NCI-H345 (cell line): ENCODE data around the gene GDF10.
A peak's percentile ranks its signal among the peaks of the same experiment; 100 is the strongest.

ENCODE experiments used
- DNase-seq: peaks from one replicate; lab custom pipeline; 2025; lab: John Stamatoyannopoulos, UW

The GDF10 gene

DNA sequence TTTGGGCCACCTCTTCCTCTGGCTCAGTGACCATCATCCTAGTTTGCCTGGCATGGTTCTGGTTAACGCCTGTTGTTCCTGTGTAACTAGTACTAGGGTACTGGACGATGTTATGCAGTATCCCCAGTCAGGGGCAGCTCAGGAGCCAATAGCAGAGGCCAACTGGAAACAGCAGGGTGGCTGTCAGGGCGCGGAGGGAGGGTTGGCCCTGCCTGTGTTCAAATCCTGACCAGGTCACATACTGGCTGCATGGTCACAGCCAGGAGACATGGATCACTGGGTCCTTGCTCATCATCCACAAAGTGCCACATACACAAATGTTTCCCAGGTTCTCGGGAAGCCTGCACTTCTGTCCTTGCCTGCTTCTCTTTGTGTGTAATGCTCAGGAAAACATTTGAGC, 35.9 kb downstream of the GDF10 start:
- no peak for DNase-seq

DNA sequence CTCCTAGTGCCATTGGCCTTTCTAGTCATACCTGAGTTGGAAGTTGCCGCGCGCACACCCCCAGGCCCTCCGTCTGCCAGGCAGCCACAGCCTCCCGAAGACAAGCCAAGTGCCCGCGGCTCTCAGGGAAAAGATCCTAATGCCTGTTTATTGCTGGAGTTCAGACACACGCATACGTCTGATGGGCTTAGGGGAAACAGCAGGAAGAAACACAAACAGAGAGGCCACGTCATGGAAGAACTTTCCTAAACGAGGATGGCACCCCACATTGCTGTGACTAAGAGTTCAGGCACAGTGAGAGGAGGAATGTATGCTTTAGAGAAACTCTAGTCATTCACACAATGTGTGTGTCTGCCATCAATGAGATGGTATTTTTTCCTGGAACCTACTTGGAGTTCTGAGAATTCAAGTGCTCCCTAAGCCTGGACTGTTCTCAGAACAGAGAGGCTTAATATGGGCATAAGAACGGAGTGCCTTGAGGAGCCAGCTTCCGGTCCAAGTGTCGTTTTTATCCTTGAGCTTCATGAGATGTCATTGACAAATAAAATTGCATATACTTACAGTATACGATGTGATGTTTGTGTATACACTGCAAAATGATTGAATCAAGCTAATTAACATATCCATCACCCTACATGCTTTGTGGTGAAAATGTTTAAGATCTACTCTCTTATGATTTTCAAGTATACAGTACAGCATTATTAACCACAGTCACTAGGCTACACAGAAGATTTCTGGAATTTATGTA, 36.6 kb downstream of the GDF10 start:
- DNase-seq, result no peak

DNA sequence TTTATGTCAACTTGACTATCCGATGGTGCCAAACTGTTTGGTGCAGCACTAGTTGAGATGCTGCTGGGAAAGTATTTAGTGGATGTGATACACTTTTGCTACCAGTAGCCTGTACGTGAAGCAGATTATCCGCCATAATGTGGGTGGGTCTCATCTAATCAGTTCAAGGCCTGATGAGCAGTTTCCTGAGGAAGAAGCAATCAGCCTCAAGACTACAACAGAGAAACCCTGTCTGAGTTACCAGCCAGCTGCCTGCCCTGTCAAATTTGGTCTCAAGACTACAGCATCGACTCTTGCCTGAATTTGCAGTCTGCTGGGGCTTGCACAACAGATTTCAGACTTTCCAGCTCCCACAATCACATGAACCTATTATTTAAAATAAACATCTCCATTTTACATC, 37.3 kb downstream of the GDF10 start:
- no peak for DNase-seq

DNA sequence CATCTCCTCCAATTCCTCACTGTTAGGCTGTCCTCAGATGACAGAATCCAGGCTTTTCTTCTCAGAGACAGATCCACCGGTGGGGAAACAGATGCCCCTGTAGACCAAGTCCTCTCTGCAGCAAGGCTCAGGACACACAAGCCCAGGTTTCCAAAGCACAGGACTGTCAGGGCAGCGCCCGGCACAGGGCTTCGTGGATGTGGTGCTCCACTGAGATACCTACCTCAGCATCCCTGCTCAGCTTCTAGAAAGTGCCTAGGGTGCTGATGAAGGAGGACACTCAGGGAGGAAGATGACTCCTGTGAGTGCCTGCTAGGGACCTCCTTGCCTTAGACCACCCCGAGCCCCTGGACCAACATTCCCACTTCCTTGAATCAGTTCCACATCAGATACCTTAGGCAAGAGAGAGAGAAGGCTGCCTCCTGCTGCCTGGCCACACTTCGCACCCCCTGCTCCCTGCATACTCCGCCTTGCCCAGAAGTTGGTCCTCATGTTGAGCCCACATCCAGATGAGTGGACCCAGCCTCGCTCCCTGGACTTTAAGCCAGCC, 39.3 kb downstream of the GDF10 start:
- no peak for DNase-seq

GRCh38 chr10:47339759-47340607, 40.0 kb downstream of the GDF10 start:
- no peak for DNase-seq

DNA sequence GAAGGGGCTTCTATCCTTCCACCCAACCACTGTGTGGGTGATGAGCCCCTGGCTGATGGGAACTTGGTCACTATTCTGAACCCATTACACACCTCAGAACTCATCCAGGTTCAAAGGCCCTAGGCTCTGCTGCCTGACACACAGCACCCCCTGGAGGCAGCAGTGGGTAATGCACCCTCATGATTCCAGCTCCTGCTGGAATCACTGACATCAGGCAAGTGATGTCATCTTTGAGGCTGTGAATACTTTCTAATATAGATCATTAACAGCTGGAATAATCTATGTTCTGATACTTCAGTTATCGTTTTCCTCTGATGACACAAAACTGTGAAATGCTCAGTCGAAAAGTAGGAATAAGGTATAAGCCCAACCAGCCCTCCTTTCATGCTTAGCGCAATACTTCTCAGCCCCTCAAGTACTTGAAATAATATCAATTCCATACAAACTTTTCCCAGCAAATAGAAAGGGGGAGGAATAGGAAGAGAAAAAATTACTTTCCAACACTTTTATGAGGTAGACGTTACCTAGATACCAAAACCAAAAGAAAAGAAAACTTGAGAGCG, 40.7 kb downstream of the GDF10 start:
- DNase-seq, result peak; percentile 12

DNA sequence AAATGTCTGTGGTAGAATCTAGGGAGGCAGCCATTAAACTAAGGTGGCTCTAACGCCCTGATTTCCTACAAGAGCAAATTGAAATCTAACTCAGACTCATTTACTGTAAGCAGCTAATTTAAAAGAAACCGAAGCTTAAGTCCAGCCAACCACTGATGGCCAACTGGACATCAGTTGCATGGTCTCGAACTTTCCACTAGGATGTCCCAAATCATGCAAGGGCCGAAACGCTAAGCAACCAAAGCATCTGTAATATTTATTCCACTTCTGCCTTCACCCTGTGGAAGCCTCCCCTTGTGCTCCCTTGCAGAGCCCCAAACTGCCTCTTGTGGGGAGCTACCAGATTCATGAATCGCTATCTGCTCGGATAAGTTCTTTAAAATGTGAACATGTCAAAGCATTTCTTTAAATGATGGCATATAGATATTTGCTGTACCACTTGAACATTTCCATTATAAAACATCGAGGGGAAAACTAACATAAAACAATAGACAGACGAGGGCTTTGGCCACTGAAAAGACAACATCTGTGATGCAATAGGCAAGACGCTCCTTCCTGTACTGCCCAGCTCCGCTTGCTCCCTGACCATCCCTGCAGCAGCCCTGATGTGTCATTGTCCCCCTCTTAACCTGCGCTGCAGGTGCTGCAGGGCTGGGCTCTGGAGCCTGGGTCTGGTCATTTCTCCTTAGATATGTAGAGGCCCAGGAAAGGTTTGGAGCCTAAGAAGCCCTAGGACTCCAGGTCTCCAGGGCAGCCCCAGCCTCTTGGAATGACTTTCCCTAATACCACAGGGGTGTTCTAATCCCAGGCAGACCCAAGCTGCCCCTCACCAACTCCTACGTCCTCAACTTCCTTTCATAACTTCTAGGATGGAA, 45.2 kb downstream of the GDF10 start:
- no peak for DNase-seq

DNA sequence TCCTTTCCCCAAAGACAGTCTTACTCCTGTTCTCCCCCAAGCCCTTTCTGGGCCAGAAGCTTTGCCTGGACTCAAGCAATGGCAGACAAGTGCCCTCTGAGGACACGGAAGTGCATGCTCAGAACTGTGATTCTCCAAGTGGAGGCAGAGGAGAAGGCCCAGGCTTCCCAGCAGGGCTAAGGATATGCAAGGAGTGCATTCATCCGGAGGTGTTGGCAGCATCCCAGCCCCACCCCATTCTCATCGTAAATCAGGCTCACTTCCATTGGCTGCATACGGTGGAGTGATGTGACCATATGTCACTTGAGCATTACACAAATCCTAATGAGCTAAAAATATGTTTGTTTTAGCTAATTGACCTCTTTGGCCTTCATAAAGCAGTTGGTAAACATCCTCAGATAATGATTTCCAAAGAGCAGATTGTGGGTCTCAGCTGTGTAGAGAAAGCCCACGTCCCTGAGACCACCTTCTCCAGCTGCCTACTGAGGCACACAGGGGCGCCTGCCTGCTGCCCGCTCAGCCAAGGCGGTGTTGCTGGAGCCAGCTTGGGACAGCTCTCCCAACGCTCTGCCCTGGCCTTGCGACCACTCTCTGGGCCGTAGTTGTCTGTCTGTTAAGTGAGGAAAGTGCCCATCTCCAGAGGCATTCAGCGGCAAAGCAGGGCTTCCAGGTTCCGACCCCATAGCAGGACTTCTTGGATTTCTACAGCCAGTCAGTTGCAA, 46.7 kb downstream of the GDF10 start:
- DNase-seq, result no peak

DNA sequence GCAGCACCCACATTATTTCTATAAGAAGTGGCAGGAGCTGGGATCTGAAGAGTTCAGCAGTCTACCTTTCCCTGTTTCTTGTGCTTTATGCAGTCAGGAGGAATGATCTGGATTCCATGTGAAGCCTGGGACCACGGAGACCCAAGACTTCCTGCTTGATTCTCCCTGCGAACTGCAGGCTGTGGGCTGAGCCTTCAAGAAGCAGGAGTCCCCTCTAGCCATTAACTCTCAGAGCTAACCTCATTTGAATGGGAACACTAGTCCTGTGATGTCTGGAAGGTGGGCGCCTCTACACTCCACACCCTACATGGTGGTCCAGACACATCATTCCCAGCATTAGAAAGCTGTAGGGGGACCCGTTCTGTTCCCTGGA, 47.3 kb downstream of the GDF10 start:
- DNase-seq, result no peak

DNA sequence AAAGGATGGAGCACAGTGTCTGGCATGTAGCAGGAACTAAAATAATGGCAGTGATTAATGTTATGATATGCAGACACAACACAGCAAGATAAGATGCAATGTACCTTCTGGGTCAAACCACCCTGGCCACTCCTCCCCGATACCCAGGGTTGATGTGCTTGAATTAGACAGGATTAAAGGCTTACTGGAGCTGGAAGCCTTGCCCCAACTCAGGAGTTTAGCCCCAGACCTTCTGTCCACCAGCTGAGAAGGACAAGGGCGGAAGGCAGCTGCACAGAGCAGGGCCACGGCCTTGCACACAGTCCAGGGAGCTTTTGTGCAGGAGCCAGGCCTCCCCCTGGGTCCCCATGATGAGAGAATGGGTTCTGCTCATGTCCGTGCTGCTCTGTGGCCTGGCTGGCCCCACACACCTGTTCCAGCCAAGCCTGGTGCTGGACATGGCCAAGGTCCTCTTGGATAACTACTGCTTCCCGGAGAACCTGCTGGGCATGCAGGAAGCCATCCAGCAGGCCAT, 48.2 kb downstream of the GDF10 start, which contains the start of gene RBP3:
Gene RBP3 (plus strand): TSS at position 226 of the 514 bp plus-strand sequence. CDS start 122 bp downstream, at position 348.
- no peak for DNase-seq

GRCh38 chr10:47348661-47349470, 48.9 kb downstream of the GDF10 start:
- DNase-seq, result no peak

DNA sequence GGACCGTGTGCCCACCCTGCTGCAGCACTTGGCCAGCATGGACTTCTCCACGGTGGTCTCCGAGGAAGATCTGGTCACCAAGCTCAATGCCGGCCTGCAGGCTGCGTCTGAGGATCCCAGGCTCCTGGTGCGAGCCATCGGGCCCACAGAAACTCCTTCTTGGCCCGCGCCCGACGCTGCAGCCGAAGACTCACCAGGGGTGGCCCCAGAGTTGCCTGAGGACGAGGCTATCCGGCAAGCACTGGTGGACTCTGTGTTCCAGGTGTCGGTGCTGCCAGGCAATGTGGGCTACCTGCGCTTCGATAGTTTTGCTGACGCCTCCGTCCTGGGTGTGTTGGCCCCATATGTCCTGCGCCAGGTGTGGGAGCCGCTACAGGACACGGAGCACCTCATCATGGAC, 49.5 kb downstream of the GDF10 start:
- DNase-seq, result no peak

DNA sequence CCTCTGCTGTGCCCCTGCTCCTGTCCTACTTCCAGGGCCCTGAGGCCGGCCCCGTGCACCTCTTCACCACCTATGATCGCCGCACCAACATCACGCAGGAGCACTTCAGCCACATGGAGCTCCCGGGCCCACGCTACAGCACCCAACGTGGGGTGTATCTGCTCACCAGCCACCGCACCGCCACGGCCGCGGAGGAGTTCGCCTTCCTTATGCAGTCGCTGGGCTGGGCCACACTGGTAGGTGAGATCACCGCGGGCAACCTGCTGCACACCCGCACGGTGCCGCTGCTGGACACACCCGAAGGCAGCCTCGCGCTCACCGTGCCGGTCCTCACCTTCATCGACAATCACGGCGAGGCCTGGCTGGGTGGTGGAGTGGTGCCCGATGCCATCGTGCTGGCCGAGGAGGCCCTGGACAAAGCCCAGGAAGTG, 50.0 kb downstream of the GDF10 start:
- DNase-seq, result no peak

DNA sequence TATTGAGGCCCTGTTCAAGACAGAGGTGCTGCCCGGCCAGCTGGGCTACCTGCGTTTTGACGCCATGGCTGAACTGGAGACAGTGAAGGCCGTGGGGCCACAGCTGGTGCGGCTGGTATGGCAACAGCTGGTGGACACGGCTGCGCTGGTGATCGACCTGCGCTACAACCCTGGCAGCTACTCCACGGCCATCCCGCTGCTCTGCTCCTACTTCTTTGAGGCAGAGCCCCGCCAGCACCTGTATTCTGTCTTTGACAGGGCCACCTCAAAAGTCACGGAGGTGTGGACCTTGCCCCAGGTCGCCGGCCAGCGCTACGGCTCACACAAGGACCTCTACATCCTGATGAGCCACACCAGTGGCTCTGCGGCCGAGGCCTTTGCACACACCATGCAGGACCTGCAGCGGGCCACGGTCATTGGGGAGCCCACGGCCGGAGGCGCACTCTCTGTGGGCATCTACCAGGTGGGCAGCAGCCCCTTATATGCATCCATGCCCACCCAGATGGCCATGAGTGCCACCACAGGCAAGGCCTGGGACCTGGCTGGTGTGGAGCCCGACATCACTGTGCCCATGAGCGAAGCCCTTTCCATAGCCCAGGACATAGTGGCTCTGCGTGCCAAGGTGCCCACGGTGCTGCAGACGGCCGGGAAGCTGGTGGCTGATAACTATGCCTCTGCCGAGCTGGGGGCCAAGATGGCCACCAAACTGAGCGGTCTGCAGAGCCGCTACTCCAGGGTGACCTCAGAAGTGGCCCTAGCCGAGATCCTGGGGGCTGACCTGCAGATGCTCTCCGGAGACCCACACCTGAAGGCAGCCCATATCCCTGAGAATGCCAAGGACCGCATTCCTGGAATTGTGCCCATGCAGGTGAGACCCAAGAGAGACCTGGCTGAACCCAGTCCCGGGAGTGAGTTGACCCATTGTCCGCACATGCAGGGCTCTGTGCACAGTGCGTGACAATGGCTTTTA, 51.0 kb downstream of the GDF10 start:
- DNase-seq, result no peak

- no peak for DNase-seq
Observed at GRCh38 chr10:47351899-47352815, 52.2 kb downstream of the GDF10 start.

DNA sequence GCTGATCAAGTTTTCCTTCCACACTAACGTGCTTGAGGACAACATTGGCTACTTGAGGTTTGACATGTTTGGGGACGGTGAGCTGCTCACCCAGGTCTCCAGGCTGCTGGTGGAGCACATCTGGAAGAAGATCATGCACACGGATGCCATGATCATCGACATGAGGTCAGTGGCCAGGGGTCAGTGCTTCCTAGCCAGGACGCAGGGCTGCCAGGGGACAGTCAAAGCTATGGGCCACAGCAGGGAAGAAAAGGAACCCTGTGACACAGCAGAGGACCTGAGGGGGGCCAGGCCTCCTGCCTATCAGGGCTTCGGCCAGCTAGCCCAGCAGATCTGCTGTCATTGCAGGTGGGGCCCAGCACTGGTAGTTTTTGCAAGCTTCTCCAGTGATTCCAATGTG, 53.4 kb downstream of the GDF10 start:
- DNase-seq, result no peak

- DNase-seq, result no peak
Observed at GRCh38 chr10:47354165-47354564, 54.2 kb downstream of the GDF10 start.

DNA sequence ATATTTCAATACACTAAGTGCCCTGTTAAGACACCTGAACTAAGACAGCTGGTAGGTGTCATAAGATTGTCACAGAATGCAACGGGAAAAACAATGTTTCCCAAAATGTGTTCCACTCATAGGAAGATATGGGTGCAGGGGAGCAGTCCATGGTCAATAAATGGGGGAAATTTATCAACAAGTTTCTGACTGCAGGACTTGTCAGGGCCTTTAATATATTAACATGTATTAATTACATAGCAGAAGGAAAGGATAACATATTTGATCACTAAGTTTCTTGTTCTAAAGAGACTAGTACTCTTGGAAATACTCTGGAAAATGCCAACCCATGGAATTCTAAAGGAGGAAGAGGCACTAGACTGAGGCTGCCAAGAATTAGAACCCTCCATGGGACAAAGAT, 54.9 kb downstream of the GDF10 start:
- no peak for DNase-seq
